Activated CD4-positive, CD25-positive, alpha-beta regulatory T cell treated with anti-CD3 and anti-CD28 coated beads, Interleukin-2, amount 50 U/mL, for 24 hours (primary cell): Measurements from ENCODE around the gene ELMO1.
A peak's percentile ranks its signal among the peaks of the same experiment; 100 is the strongest.

Experiments used
- ATAC-seq, 2 donors: fragments of 150-1000 bp; cut with Tn5 transposase; one replicate each; pipeline ENCODE4 v1.10.0; 2021; ENCODE audit warnings: mild to moderate bottlenecking in 1 of 2, moderate library complexity in 1 of 2

ELMO1 gene

GRCh38 chr7:36898186-36898585 lies 550.5 kb downstream of the ELMO1 start:
- no peak for ATAC-seq

DNA sequence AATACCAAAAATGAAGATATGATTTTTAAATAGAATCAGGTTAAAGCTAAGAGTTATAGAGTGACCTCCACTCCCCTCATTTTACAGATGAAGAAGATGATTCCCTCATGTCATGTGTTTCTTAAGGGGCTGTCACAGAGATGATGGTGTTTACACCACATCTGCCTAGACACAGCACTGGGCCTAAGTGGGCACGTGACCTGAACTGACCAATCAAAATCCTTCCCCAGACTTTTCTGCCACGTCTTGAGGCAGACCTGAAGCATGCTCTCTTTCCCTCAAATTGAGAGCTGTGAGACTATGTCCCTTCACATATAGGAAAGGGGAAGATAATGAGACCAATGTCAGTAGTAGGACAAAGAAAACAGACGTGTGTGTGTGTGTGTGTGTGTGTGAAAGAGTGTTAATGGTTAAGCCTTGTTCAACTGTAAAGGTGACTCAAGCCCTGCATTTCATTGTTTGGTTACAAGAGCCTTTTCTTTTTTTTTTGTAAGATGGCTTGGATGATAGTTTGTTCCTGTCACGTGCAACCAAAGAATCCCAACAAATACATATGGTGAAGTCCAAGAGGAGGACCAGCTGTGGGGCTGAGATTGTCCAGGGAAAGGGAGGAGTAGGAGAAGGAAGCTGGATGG lies 551.6 kb downstream of the ELMO1 start:
- ATAC-seq, result no peak

GRCh38 chr7:36896418-36896817 lies 552.2 kb downstream of the ELMO1 start:
- ATAC-seq, result no peak

DNA sequence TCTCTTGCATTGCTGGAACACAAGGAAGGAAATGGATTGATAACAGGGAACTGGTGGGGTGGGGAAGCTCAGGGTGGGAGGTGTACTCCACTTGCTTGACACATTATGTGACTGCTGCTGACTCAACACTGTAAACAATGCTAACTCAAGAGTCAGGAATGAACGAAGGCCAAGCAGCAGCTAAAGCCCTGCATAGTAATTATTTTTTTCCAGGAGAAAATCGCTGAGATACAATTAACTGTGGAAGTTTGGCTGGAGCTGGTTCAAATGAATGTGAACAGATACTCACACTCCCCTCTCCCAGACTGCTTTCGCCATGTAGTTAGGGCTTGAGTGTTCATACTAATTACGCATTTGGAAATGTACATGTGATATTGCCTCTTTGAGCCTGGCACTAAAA lies 553.5 kb downstream of the ELMO1 start:
- no peak for ATAC-seq

DNA sequence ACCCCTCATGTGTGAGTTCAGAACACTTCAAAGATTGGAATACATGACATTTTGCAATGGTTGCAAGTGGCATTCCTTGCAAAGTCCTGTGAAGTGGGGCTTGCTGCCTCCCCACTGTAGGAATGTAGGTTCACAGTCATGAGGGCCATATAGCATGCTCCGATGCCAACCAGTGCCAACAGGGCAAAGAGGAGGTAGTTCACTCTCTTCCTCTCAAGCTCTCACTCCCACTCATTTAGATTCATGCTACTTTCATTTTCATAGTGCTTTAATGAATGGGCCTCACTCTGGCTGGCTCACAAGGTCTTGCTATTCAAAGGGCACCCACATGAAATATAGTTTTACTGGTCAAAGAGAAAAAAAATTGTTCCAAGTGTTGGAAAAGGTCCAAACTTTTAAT lies 554.5 kb downstream of the ELMO1 start:
- peak; percentile 24 to 46 for ATAC-seq

DNA sequence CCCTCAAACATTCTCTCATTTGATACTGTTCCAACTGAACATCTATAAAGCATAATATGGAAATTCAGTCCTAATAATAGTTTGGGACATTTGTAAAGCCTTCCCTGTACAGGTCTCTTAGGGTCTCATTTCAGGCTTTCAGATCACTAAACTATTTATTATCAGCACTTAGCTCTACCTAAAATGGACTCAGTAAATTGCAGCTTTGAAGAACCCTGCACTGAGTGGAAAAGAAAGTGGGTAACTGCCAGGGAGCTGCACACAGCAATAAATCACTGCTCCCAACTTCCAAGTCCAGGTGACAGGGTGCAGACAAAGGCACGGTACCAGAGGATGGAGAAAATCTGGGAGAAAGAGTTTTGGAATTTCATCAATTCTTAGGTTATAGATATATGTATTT lies 559.5 kb downstream of the ELMO1 start:
- ATAC-seq, result no peak

- ATAC-seq, result no peak
Observed at GRCh38 chr7:36887969-36888368, 560.7 kb downstream of the ELMO1 start.

GRCh38 chr7:36887233-36887632 lies 561.4 kb downstream of the ELMO1 start:
- no peak for ATAC-seq

- ATAC-seq, result no peak
Observed at GRCh38 chr7:36884910-36885309, 563.8 kb downstream of the ELMO1 start.

GRCh38 chr7:36884351-36884750 lies 564.3 kb downstream of the ELMO1 start:
- no peak for ATAC-seq

DNA sequence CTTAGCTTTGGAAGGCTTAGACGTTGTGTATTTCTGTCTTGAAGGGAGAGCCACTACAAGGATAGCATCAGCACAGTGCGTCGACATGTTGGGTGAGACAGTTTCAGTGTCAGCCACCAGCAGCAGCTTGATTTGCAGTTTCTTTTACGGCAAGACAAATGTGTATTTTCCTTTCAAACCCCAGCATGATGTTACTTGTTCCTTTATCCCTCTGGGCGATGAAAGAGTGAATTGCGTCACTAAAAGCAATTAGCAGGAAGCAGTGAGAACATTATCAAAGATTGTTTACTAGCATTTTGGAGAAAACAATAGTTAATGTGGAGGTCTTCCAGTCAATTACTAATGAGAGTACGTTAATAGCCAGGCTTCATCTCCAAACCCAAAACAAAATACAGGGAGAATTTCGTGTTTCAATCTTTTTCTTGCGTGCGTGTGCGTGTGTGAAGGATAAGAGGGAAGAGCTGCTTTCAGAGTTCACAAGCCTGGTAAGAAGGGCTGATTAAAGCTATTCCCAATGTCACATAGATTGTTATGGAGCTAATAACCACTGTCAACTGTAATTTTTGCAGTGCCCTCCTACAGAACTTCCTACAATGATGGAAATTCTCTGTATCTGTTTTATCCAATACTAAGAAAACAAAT lies 567.3 kb downstream of the ELMO1 start:
- ATAC-seq, result no peak

DNA sequence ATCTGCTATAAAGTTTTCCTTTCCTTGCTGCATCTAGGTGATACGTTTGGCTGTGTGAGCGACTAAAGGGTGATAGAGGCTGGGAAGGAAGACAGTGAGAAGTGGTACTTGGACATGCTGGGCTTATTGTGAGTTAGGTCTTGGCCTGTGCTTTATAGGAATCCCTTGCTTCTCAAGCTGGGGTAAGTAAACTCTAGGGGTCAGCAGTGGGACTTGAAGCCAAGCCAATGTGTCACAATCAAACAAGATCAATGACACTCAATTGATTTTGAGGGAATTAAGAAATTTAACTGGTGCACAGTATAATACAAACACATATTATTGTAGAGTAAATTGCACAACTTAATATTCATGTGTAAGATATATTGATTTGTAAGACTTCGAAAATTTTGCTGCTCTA lies 568.6 kb downstream of the ELMO1 start:
- no peak for ATAC-seq

DNA sequence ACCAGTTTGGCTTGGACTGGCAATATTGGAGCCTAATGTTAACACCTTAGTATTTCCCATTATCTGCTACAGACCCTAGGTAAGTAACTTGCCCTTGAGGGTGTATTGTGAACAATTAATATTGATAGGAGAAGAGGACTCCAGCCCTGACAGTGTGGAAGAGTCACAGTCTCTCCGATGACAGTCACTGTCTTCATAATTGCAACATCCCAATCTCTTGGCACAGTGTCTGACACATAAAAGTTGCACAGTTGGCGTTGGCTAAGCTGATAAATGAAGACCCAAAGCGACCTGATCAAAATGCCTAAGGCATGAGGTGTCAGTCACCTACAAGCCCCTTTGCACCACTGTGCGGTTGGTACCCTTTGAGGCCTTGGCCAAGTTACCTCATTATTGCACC lies 569.6 kb downstream of the ELMO1 start:
- ATAC-seq, result no peak

GRCh38 chr7:36878288-36878687 lies 570.4 kb downstream of the ELMO1 start:
- no peak for ATAC-seq

DNA sequence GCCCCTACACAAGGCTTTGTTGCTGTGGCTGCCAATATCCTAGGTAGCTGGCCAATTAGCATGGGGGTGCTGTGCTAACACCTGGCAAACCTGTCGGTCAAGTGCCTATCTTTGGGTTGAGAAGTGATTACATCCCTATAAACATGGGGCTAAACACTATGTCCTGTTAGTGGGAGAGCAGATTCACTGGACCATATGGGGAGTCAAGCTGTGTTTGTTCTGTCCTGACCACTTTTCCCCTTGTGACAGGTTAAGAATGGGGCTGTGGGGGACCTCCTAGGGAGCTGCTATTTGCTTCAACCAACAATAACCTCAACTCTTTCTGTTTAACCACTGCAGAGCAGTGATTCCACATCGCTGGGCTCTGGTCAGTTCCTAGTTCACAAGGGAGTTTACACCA lies 572.9 kb downstream of the ELMO1 start:
- ATAC-seq, result no peak

GRCh38 chr7:36874041-36874440 lies 574.6 kb downstream of the ELMO1 start:
- no peak for ATAC-seq

GRCh38 chr7:36871863-36872262 lies 576.8 kb downstream of the ELMO1 start:
- no peak for ATAC-seq

- ATAC-seq, result no peak
Observed at GRCh38 chr7:36871355-36871738, 577.3 kb downstream of the ELMO1 start.

- no peak for ATAC-seq
Observed at GRCh38 chr7:36870625-36871354, 577.9 kb downstream of the ELMO1 start.

DNA sequence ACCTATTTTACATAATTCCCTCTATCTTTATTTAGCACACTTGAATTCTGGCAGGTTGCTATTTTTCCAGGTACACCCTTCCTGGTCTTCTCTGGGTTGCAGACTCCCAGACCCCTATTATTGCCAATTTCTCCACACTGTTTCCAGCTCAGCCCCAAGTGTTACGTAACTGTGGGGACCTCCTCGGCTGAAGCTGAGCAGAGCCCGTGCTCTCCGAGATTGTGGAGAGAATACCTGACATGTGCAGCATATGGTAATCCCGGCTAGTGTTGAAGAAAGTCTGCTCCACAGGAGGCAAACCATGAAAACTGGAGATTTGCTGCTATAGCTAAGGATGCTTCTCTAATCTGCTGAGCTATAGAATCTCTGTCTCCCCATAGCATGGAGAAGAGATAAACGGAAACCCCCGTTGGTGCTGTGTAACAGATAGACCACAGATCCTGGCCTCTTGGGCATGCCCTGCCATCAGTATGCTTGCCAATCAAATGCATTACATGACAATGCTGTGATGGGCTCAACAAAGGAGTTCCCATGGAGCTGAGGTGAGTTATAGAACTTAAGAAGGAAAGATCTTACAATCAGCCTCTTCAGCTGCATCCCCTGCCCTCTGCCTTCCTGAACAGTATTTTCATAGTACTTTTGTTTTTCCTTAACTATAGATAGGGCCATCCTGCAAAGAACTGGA lies 579.8 kb downstream of the ELMO1 start:
- no peak for ATAC-seq

- no peak for ATAC-seq
Observed at GRCh38 chr7:36865019-36865418, 583.6 kb downstream of the ELMO1 start.

DNA sequence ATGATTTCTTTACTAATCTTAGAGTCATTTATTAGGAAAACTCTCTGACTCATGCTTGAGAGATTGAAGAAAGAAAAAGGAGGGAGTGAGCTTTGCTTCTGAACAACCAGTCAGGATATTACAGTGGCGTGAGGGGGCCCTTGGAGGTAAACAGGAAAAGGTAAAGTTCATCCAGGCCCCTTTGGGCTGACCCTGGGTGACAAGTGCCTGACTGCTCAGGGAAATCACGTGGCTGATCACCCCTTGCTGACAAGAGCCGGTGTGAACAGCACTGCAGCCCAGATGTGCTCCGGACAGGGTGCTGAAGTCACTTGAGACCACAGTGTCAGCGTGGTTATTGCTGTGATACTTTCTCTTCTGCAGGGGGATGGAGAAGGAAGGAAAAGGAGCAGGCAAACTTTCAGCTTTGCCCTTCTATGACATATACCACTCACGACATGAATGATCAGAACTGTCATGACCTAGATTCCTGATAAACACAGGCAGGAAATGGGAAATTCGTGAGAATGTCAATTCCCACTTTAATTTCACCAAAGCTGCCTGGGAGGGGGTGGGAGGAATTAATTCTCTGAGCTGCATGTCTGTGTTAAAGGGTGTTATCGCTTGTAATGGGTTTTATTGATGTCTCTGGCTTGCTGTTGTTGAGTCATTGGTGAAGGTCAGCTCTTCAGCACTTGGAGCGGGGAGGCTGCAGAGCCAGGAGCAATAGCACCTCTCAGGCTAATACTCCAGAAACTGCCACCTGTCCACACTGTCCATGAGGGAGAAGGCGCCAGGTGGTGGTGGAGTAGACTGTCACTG lies 584.6 kb downstream of the ELMO1 start:
- ATAC-seq, result no peak

DNA sequence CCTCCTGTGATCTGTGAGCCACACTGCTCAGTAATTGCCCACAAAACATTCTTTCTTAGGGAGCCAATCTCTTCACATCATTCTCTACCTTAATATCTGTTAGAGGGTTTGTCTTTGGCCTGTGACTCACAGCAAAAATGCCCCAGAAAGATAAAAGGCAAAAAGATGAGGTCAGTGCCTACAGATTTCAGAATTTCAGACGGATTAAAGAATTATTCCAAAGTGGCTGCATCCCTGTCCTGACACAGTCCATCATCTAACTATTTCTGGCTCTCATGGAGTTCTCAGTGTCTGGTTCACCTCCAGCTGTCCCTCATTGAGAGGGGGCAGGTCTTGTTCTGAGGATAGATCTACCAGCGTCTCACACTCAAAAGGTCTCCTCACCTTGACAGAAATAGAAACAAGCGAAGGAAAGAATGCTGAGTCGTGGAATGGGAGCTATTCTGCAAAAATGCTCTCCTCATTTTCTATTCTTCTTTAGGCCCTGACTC lies 585.8 kb downstream of the ELMO1 start:
- no peak for ATAC-seq
